ENCODE data around the gene STK32C.
"Not testable (repeated sequence)": the region's sequence is repeated elsewhere in the genome, so short reads cannot be mapped to it uniquely, and the experiment has no call there.

The STK32C gene

GRCh38 chr10:132337854-132338253 lies 30.1 kb upstream of the STK32C start:
- DNase-seq = not testable (repeated sequence)

GRCh38 chr10:132336919-132337407 lies 29.2 kb upstream of the STK32C start:
- DNase-seq = no peak

- no peak for DNase-seq
Measured at GRCh38 chr10:132336064-132336746, 28.5 kb upstream of the STK32C start.

- DNase-seq = no peak
Measured at GRCh38 chr10:132335189-132336063, 27.7 kb upstream of the STK32C start.

- no peak for DNase-seq
Measured at GRCh38 chr10:132334631-132335188, 27.0 kb upstream of the STK32C start.

- DNase-seq = no peak
Measured at GRCh38 chr10:132333386-132333785, 25.6 kb upstream of the STK32C start.

- no peak for DNase-seq
Measured at GRCh38 chr10:132332433-132332754, 24.6 kb upstream of the STK32C start.

- DNase-seq = peak; percentile 100
Measured at GRCh38 chr10:132331601-132332432, 24.1 kb upstream of the STK32C start, which contains the start of gene LRRC27. LRRC27 (plus strand) TSS chr10:132332193; CDS start chr10:132333525, 1,332 bp downstream.

- no peak for DNase-seq
Measured at GRCh38 chr10:132330486-132330833, 22.7 kb upstream of the STK32C start.

- no peak for DNase-seq
Measured at GRCh38 chr10:132329565-132330485, 22.1 kb upstream of the STK32C start.

- no peak for DNase-seq
Measured at GRCh38 chr10:132328738-132329137, 21.0 kb upstream of the STK32C start.

- DNase-seq = no peak
Measured at GRCh38 chr10:132328106-132328505, 20.4 kb upstream of the STK32C start.

- no peak for DNase-seq
Measured at GRCh38 chr10:132326925-132327324, 19.2 kb upstream of the STK32C start.

- DNase-seq = no peak
Measured at GRCh38 chr10:132326344-132326889, 18.7 kb upstream of the STK32C start.

- no peak for DNase-seq
Measured at GRCh38 chr10:132324186-132324585, 16.4 kb upstream of the STK32C start.

GRCh38 chr10:132322586-132323048 lies 14.9 kb upstream of the STK32C start:
- no peak for DNase-seq

- DNase-seq = no peak
Measured at GRCh38 chr10:132321726-132322125, 14.0 kb upstream of the STK32C start.

- DNase-seq = no peak
Measured at GRCh38 chr10:132320654-132321469, 13.1 kb upstream of the STK32C start.

GRCh38 chr10:132319853-132320653 lies 12.3 kb upstream of the STK32C start:
- no peak for DNase-seq

Data from effector CD4-positive, alpha-beta T cell (primary cell).